Renal cortex interstitium (tissue), 15 donors: ENCODE data around the gene MPZL3. TPM values are rescaled to one million over a fixed set of nuclear protein-coding genes. Genes with fewer than 3 reads are reported as not detected.

Source experiments
- DNase-seq, 11 donors: peaks; one replicate each; pipeline ENCODE4 v3.0.0-alpha.2; 2013; ENCODE audit warnings: low read depth in 9 of 11, low spot score in 4 of 11; ENCODE audit errors: extremely low read depth in 1 of 11
- long read RNA-seq, 16 experiments: transcript quantifications; one replicate each; lab custom pipeline, GENCODE V29; 2026
- polyA plus RNA-seq, 3 donors: library from polyadenylated mRNA; unstranded; fragments of 120-200 nt; gene quantifications; one replicate each; pipeline ENCODE4 v1.2.1, GENCODE V29; 2013; ENCODE audit not compliant: insufficient read length in 3 of 3

The MPZL3 gene, protein sequence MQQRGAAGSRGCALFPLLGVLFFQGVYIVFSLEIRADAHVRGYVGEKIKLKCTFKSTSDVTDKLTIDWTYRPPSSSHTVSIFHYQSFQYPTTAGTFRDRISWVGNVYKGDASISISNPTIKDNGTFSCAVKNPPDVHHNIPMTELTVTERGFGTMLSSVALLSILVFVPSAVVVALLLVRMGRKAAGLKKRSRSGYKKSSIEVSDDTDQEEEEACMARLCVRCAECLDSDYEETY
- polyA plus RNA-seq, result 1 to 10 TPM; 5.1 to 8.2 (median 6.8) TPM
- long read RNA-seq, donor 1, partial matches to known transcripts, result 0 of 1 reads
- long read RNA-seq, donor 1, other reads (novel, unspliced or antisense), result 0 of 1 reads
- long read RNA-seq, donor 2, result 0 reads
- long read RNA-seq, donor 3, partial matches to known transcripts, result 0 of 1 reads
- long read RNA-seq, donor 3, other reads (novel, unspliced or antisense), result 0 of 1 reads
- long read RNA-seq, donor 4, result 0 reads
- long read RNA-seq, donor 5, result 0 reads
- long read RNA-seq, donor 6, result 0 reads
- long read RNA-seq, donor 7, partial matches to known transcripts, result 0 of 1 reads
- long read RNA-seq, donor 7, other reads (novel, unspliced or antisense), result 0 of 1 reads
- long read RNA-seq, donor 8, result 0 reads
- long read RNA-seq, donor 9, partial matches to known transcripts, result 0 of 1 reads
- long read RNA-seq, donor 9, other reads (novel, unspliced or antisense), result 0 of 1 reads
- long read RNA-seq, donor 10, result 0 reads
- long read RNA-seq, donor 11, partial matches to known transcripts, result 0 of 2 reads
- long read RNA-seq, donor 11, other reads (novel, unspliced or antisense), result 0 of 2 reads
- long read RNA-seq, donor 12, result 0 reads
- long read RNA-seq, donor 13, result 0 reads
- long read RNA-seq, donor 14, result 0 reads
- long read RNA-seq, donor 15, result 0 reads
- long read RNA-seq, donor 16, partial matches to known transcripts, result 0 of 1 reads
- long read RNA-seq, donor 16, other reads (novel, unspliced or antisense), result 0 of 1 reads

DNA sequence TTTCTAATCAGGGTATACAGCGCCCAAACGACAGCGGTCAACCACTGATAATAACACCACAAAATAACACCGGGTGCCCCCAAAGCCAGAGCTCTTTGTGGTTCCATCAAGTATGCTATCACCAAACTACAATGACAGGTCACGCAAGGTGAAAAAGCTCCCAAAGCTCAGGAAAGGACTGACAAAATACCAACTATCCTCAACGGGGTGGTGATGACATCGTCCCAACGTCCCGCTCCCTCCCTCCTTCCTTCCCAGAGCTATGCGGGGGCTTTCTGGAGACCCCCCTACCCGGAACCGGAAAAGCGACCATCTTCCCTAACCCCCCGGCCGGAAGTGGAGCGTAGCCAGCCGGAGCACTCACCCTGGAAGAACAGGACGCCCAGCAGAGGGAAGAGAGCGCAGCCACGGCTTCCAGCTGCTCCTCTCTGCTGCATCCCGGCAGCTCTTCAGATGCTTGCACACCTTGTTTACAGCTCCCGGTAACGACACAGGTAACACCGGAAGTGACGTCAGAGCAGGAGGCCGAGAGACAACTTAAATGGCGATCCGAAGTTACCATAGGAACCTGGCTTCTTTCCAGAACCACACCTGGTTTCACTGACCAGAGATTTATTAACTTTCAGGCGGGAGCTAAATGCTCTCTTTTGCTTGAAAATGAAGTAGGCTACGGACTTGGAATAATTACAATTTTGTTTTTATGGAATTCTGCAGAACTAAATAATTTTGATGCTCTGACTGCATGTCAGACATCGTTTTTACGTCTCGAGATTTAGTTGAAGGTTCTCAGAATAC, at the start of gene MPZL3:
Gene MPZL3 (minus strand): TSS at position 508 of the 795 bp plus-strand sequence. CDS start 71 bp downstream, at position 437.
- DNase-seq, result peak; percentile 88 to 97 (median 91)

DNA sequence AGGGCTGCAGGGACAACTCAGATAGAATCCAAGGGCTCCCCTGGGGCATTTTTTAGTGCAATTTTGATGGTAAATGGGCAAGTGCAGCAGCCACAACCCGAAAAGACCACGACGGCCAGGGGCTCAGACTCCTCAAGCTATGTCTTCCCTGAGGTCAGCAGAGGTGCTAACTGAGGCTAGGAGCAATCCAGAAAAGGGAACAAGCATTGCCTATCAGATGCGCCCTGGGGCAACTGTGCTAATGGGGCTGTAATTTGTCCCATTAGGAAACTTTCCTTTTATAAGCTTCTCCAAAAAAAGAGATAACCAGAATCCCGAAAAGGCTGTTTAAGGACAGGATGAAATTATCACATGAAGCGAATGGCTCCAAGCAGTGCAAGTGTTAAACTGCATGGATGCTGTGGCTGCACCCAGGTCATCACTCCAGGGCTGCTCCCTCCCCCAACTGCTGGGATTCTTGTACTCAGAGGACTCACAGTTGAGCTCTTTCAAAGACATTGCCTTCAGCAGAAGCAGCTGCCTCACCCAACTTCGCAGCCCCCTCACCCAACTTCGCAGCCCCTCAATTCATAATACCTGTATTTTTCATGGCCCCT, 49.5 kb upstream of the MPZL3 start:
- no peak for DNase-seq

DNA sequence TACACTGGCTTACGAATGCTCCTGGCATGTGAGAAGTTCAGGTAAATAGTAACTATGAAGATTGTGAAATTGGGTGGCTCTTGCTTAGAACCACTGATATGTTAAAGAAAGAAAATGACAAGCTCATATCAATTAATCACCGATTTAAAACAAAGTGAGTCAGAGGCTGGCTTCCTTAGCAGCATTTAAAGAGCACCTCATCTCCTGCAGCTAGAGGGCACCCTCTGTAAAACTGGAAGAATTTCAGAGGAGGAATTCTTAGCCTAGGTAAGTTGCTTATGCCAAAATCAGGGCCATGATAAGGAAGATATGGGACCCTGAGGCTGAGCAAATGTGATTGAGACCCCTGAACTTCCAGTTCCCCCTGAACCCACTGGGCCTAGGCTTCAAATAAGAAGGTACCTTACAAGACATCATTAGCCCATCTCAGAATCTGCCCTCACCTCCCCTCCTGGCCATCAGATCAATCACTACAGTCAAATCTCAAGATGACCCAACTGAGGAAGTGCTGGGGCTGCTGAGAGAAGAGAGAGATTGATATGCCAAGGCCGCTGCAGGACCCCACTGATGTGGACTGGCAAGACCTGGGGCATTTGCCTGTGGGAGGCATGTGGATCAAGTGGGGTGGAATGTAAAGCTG, 43.8 kb upstream of the MPZL3 start:
- no peak for DNase-seq

DNA sequence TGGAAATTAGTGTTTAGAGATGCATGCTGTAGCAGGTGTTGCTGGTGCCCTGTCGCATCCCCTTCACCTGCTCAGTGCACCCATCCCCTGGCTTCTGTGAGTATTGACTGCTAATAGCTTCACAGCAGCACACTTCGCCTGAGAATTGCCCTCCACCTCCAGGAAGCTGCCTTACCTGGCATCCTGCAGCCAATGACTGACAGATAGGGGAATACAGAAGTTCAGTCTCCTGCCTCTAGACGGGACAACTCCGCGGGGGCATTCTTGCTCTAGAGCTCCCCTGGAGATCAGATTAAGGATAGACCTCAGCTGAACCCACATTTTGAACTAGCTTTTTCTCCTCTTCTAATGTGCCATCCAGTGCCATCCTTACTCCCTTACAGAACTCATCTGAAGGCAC, 43.0 kb upstream of the MPZL3 start:
- no peak for DNase-seq

DNA sequence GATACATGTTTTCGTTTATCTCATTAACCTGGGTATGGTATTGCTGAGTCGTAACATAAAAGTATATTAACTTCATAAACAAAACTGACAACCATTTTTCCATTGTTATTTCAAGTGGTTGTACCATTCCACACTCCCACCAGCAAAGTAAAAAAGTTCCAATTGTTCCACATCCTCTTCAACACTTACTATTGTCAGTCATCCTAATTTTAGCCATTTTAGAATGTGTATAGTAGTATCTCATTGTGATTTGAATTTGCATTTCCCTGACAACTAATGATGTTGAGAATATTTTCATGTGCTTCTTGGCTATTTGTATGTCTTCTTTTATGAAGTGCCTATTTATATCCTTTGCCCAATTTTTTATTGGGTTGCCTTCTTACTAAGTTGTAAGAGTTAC, 41.9 kb upstream of the MPZL3 start:
- DNase-seq, result no peak

DNA sequence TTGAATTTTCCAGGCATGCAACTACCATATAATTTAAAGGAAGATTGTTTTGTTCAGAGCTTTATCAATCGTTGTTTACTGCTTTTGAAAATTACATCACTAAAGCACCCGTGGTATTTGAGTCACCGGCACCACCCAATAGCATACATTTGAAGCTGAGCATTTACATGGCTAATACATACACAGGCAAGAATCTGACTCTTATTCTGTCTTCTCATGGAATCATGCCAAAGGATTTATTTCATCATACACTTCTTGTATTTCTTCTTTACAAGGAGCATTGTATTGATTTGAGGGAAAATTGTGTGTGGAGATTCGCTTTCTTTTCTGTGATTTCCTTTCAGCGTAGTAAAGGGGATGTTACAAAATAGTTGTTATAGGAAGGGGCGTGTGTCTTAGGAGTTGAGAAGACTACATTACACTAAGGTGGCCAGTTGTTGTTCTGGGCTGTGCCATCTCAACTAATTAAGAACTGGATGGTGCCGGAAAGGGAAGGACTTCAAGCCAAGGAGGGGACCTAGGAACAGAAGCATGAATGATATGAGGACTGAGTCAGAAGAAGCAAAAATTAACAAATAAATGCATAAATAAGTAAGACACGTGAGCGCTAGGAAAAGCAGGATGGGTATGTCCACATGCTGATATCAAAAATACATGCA, 39.4 kb upstream of the MPZL3 start:
- no peak for DNase-seq

DNA sequence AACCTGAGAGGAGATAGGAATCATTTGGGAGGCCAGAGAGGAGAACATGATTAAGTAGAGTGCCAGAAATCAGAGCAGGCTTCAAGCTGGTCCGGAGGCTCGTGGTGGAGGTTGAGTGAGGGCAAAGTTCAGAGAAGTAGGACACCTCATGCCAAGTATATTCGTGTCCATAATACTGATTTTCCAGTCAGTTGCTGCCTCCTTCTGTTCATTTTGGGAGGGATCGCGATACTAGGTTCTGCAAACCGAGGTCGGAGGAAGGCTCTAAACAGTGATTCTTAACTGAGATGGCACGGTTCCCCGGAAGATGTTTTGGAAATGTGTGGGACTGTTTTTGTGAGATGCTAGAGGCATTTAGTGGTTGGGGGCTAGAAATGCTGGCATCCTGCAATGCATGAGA, 38.8 kb upstream of the MPZL3 start:
- no peak for DNase-seq

DNA sequence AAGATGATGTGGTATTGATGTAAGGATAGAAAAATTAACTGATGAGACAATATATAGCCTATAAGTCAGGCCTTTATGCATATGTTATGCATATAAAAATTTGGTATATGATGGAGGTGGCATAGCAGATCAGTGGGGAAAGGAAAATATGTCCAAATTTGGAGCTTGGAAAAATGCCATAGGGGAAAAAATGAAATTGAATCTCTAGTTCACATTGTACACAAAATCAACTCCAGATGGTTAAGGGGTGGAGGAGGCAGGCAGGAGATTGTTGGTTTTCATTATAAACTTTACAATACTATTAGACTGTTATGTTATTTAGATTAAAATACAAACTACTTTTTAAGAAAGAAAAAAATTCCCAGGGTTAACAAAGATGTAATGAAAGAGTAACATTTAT, 37.2 kb upstream of the MPZL3 start:
- DNase-seq, result no peak

DNA sequence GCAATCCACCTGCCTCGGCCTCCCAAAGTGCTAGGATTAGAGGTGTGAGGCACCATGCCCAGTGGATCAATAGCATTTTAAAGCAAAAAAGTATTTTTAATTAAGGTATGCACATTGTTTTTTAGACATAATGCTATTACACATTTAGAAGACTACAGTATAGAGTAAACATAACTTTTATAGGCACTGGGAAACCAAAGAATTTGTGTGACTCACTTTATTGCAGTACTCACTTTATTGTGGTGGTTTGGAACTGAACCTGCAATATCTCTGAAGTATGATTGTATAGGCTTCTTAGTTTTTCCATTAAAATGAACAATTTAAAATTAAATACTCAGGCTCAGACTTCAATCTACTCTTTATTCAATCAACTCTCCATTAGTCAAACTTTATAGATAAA, 34.8 kb upstream of the MPZL3 start:
- no peak for DNase-seq

DNA sequence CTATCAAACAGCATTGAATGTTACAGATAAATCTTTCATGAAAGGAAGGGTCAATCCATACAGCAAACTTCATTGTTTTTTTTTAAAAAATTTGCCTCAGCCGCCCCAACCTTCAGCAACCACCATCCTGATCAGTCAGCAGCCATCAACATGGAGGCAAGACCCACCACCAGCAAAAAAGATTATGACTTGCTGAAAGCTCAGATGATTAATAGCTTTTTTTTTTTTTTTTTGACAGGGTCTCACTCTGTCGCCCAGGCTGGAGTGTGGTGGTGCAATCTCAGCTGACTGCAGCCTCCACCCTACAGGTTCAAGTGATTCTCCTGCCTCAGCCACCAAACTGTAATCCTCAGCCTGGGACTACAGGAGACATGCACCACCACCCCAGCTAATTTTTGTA, 34.4 kb upstream of the MPZL3 start:
- DNase-seq, result no peak

DNA sequence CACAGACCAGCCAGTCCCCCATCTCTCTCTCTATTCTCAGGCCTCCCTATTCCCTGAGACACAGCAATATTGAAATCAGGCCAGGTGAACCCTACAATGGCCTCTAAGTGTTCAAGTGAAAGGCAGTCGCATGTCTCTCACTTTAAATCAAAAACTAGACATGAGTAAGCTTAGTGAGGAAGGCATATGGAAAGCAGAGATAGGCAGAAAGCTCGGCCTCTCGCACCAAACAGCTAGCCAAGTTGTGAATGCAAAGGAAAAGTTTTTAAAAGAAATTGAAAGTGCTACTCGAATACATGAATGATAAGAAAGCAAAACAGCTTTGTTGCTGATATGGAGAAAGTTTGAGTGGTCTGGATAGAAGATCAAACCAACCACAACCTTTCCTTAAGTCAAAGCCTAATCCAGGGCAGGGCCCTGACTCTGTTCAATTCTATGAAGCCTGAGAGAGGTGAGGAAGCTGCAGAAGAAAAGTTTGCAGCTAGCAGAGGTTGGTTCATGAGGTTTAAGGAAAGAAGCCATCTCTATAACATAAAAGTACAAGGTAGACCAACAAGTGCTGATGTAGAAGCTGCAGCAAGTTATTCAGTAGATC, 31.7 kb upstream of the MPZL3 start:
- no peak for DNase-seq

DNA sequence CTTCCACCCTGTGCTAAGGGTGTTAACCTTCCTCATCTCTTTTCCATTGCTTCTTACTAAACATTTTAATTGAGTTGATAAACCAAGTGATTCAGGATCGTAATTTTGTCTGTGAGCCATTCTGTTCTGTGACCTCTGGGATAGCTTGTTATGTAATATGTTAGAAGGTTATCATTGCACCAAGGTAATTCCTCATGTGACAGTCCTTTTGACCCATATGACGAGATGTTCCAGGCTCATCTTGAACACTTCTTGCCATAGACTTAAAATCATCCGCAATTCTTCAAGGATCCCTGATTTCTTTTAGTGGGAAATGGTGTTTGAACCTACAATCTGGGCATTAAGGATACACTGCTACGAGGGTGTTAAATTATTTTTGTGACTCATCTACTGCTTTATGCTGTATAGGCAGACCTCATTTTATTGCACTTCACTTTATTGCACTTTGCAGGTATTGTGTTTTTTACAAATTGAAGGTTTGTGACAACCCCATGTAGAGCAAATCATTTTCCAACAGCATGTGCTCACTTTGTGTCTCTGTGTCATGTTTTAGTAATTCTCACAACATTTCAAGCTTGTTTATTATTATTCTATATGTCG, 31.0 kb upstream of the MPZL3 start:
- DNase-seq, result no peak

DNA sequence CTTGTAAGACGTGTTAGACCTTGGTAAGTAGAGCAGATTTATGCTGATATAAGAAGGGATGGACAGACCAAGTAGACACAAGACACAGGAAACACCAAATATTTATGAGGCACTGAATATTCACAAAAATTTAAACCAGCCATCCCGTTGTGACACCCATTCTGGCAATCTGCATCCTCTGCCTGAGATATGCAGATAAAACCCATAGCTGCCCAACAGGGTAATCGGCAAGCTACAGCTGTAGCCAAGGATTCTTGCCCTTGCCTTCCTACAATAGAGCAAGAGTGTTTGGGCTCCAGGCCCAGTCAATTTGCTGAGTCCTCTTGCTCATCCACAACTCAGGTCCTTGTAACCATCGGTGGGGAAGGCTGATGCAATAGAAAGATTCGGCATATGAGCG, 30.4 kb upstream of the MPZL3 start:
- no peak for DNase-seq

DNA sequence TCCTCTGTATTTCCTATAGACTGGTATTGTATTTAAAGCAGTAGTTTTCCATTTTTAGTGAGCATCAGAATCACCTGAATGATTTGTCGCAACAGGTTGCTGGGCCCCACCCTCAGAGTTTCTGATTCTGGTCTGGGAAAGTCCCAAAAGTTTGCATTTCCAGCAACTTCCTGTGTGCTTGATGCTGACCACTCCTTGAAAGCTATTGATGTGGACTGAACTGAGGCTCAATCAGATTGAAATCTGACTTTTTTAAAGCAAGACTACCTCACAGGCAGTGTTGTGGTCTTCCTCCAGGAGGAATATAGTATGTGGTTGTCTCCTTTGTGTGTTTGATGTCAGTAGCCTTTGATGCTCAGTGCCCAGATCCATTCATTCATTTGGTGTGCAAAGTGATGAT, 29.1 kb upstream of the MPZL3 start:
- DNase-seq, result no peak

DNA sequence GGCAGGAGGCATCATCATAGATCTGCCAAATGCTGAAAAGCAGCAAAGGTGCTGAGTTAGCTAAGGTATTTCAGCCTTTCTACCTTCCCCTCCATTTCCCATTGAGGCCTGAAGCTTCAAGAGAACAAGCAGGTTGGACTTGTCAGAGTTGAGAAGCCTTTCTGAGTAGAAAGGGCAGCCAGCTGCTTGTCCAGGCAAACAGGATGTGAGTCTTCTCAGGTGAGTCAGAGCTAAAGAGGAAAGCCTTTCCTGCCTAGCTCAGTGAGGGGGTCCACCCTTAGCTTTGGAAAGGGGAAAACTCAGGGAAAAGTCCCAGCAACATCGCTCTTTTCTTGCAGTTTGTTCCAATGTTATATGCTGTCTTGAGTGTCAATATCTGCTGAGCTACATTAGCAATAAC, 25.1 kb upstream of the MPZL3 start:
- DNase-seq, result no peak

DNA sequence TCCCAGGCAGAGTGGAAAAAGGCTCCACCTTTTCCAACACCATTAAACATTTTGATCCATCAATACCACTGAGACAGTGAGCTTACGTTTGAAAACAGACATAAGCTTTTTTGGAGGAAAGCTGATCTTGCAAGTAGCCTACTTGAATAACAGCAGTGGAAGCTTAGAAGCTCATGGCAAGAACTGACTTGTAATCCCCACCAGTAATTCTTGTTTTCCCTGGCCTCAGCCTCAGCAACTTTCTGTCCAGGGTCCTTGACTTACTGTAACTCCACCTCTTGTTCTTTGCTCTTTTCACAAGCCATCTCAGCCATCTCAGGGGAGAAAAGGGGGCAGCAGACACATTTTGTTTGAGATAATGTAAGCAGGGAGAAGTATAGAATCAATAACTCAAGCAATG, 24.3 kb upstream of the MPZL3 start:
- DNase-seq, result no peak

DNA sequence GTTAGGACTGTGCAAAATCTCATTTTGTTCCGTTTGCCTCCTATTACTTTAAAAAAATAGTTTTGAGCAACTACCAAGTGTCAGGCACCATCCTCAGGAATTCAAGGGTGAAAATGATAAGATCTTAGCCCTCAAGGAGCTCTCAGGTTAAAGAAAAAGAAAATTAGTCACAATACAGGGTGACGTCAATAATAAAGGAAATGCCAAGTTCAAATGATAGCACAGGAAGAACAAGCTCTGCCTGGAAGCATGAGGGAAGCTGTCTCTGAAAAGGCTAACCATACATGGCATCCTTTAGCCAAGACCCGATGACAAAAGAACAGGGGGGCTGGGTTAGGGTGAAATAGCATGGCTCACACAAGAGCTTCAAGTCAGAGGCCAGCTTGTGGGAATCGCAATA, 23.0 kb upstream of the MPZL3 start:
- DNase-seq, result no peak
